HG02759 (cell line): Measurements from ENCODE around the gene TMPRSS11B.
"Not testable (repeated sequence)": the region's sequence is repeated elsewhere in the genome, so short reads cannot be mapped to it uniquely, and the experiment has no call there.

Experiments
- ATAC-seq: cut with Tn5 transposase; IDR thresholded peaks from one replicate; pipeline ENCODE4 v1.9.1; 2021; ENCODE audit warnings: mild to moderate bottlenecking, moderate library complexity; ENCODE audit not compliant: unreplicated experiment

Gene TMPRSS11B

GRCh38 chr4:68228568-68228967, 16.9 kb downstream of the TMPRSS11B start:
- no peak for ATAC-seq

- no peak for ATAC-seq
Observed at GRCh38 chr4:68218044-68218443, 27.4 kb downstream of the TMPRSS11B start.

- ATAC-seq = no peak
Observed at GRCh38 chr4:68216501-68216900, 29.0 kb downstream of the TMPRSS11B start.

GRCh38 chr4:68209003-68209402, 36.5 kb downstream of the TMPRSS11B start:
- no peak for ATAC-seq

- not testable (repeated sequence) for ATAC-seq
Observed at GRCh38 chr4:68194305-68194704, 51.2 kb downstream of the TMPRSS11B start.

- ATAC-seq = no peak
Observed at GRCh38 chr4:68193194-68193593, 52.3 kb downstream of the TMPRSS11B start.

- ATAC-seq = no peak
Observed at GRCh38 chr4:68187145-68187544, 58.3 kb downstream of the TMPRSS11B start.

GRCh38 chr4:68184923-68185322, 60.6 kb downstream of the TMPRSS11B start:
- ATAC-seq = no peak

- ATAC-seq = no peak
Observed at GRCh38 chr4:68183417-68183816, 62.1 kb downstream of the TMPRSS11B start.

- ATAC-seq = no peak
Observed at GRCh38 chr4:68182382-68182820, 63.1 kb downstream of the TMPRSS11B start.

- ATAC-seq = no peak
Observed at GRCh38 chr4:68180849-68181526, 64.5 kb downstream of the TMPRSS11B start.

- ATAC-seq = no peak
Observed at GRCh38 chr4:68176904-68177303, 68.6 kb downstream of the TMPRSS11B start.
